ENCODE data around the gene ZNF763.
"Not testable (repeated sequence)": the region's sequence is repeated elsewhere in the genome, so short reads cannot be mapped to it uniquely, and the experiment has no call there.

- not testable (repeated sequence) for TF ChIP-seq CTCF, POLR2A (IDR thresholded peaks at IDR 0.05)
Measured at GRCh38 chr19:11935829-11936228, 29.0 kb upstream of the ZNF763 start.
